IPS-20b (cell line): Measurements from ENCODE around the gene SNAP91.
A peak's percentile ranks its signal among the peaks of the same experiment; 100 is the strongest.
"Not testable (repeated sequence)": the region's sequence is repeated elsewhere in the genome, so short reads cannot be mapped to it uniquely, and the experiment has no call there.

Source experiments
- H3K27ac ChIP-seq: one replicate; pipeline ENCODE4 v1.5.1; 2013; ENCODE audit warnings: low read length
- H3K27me3 ChIP-seq: 2 replicates; pipeline ENCODE4 v1.6.1; 2013; ENCODE audit warnings: mild to moderate bottlenecking, low read length, inconsistent platforms; ENCODE audit not compliant: insufficient read depth
- H3K36me3 ChIP-seq: 2 replicates; pipeline ENCODE4 v1.6.1; 2013; ENCODE audit warnings: low read depth, mild to moderate bottlenecking, inconsistent platforms, low read length, moderate library complexity; ENCODE audit not compliant: insufficient read depth
- H3K4me1 ChIP-seq: 2 replicates; pipeline ENCODE4 v1.6.1; 2013; ENCODE audit warnings: mild to moderate bottlenecking, control low read depth, inconsistent platforms, low read length, moderate library complexity; ENCODE audit not compliant: insufficient read depth
- H3K4me3 ChIP-seq: 2 replicates; pipeline ENCODE4 v1.5.1; 2013; ENCODE audit warnings: mild to moderate bottlenecking, low read length, inconsistent platforms
- H3K9ac ChIP-seq: 2 replicates; pipeline ENCODE4 v1.6.1; 2013; ENCODE audit warnings: low read depth, mild to moderate bottlenecking, inconsistent platforms, low read length, moderate library complexity
- H3K9me3 ChIP-seq: 2 replicates; pipeline ENCODE4 v1.6.1; 2013; ENCODE audit warnings: mild to moderate bottlenecking, low read depth, low read length, inconsistent platforms; ENCODE audit not compliant: insufficient read depth

SNAP91 gene

GRCh38 chr6:83708970-83709747, at the start of gene SNAP91:
SNAP91 (minus strand) TSS chr6:83709101; CDS start chr6:83707927, 1,174 bp downstream.
- H3K9ac ChIP-seq: no peak within 1 kb of the TSS
- no peak within 1 kb of the TSS for H3K27ac ChIP-seq
- H3K9me3 ChIP-seq: no peaks in the 10 kb centered on the region
- peaks cover 3% of the 10 kb centered on the region; the same call in 1 of the 2 replicates for H3K4me1 ChIP-seq
- H3K36me3 ChIP-seq: no peaks in the 10 kb centered on the region
- peak within 1 kb of the TSS; percentile 83 for H3K4me3 ChIP-seq
- peaks cover 54% of the 10 kb centered on the region for H3K27me3 ChIP-seq

- Histone ChIP-seq H3K4me1 (no peaks in the 10 kb centered on the region), H3K4me3 (no peak overlapping the region), H3K9me3 (no peaks in the 10 kb centered on the region), H3K9ac (no peak overlapping the region), H3K27me3 (no peaks in the 10 kb centered on the region), H3K27ac (no peak overlapping the region), H3K36me3 (no peaks in the 10 kb centered on the region)
Measured at GRCh38 chr6:83758533-83758932, 49.6 kb upstream of the SNAP91 start.

- Histone ChIP-seq H3K27ac (no peak overlapping the region), H3K4me1 (no peaks in the 10 kb centered on the region), H3K9me3 (no peaks in the 10 kb centered on the region; the same call in 1 of the 2 replicates), H3K4me3 (no peak overlapping the region), H3K36me3 (no peaks in the 10 kb centered on the region), H3K27me3 (no peaks in the 10 kb centered on the region), H3K9ac (no peak overlapping the region)
Measured at GRCh38 chr6:83757021-83757420, 48.1 kb upstream of the SNAP91 start.

- no peak overlapping the region for H3K27ac ChIP-seq
- H3K4me1 ChIP-seq: no peaks in the 10 kb centered on the region
Measured at GRCh38 chr6:83756565-83756964, 47.7 kb upstream of the SNAP91 start.

GRCh38 chr6:83752375-83752774, 43.5 kb upstream of the SNAP91 start:
- H3K27me3 ChIP-seq, H3K27ac ChIP-seq, H3K4me3 ChIP-seq, H3K9ac ChIP-seq, H3K4me1 ChIP-seq, H3K36me3 ChIP-seq, H3K9me3 ChIP-seq: not testable (repeated sequence)

More at GRCh38 chr6:83756565-83756964, 47.7 kb upstream of the SNAP91 start:
- H3K4me3 ChIP-seq: no peak overlapping the region
- no peaks in the 10 kb centered on the region for H3K36me3 ChIP-seq
- no peak overlapping the region for H3K9ac ChIP-seq
- no peaks in the 10 kb centered on the region; the same call in 1 of the 2 replicates for H3K9me3 ChIP-seq
- H3K27me3 ChIP-seq: no peaks in the 10 kb centered on the region

GRCh38 chr6:83741089-83741488, 32.2 kb upstream of the SNAP91 start:
- no peak overlapping the region for H3K4me3 ChIP-seq
- H3K4me1 ChIP-seq: no peaks in the 10 kb centered on the region

GRCh38 chr6:83735461-83735860, 26.6 kb upstream of the SNAP91 start:
- no peaks in the 10 kb centered on the region for H3K9me3 ChIP-seq
- no peaks in the 10 kb centered on the region for H3K4me1 ChIP-seq
- H3K27ac ChIP-seq: no peak overlapping the region
- H3K27me3 ChIP-seq: no peaks in the 10 kb centered on the region
- H3K36me3 ChIP-seq: no peaks in the 10 kb centered on the region
- no peak overlapping the region for H3K9ac ChIP-seq
- no peak overlapping the region for H3K4me3 ChIP-seq

More at GRCh38 chr6:83741089-83741488, 32.2 kb upstream of the SNAP91 start:
- no peaks in the 10 kb centered on the region for H3K27me3 ChIP-seq
- no peak overlapping the region for H3K27ac ChIP-seq
- H3K36me3 ChIP-seq: no peaks in the 10 kb centered on the region
- no peaks in the 10 kb centered on the region for H3K9me3 ChIP-seq
- no peak overlapping the region for H3K9ac ChIP-seq

GRCh38 chr6:83729871-83730270, 21.0 kb upstream of the SNAP91 start:
- Histone ChIP-seq H3K9me3 (no peaks in the 10 kb centered on the region), H3K9ac (no peak overlapping the region), H3K36me3 (no peaks in the 10 kb centered on the region), H3K4me1 (no peaks in the 10 kb centered on the region), H3K4me3 (no peak overlapping the region), H3K27me3 (no peaks in the 10 kb centered on the region), H3K27ac (no peak overlapping the region)

- no peaks in the 10 kb centered on the region for H3K27me3 ChIP-seq
- H3K27ac ChIP-seq: no peak overlapping the region
Measured at GRCh38 chr6:83722876-83723275, 14.0 kb upstream of the SNAP91 start.

GRCh38 chr6:83717809-83718208, 8.9 kb upstream of the SNAP91 start:
- Histone ChIP-seq H3K36me3 (no peaks in the 10 kb centered on the region), H3K9ac (no peak overlapping the region), H3K4me3 (no peak overlapping the region), H3K9me3 (peaks cover 5% of the 10 kb centered on the region; the same call in 1 of the 2 replicates), H3K27ac (no peak overlapping the region), H3K27me3 (no peaks in the 10 kb centered on the region), H3K4me1 (no peaks in the 10 kb centered on the region)

More at GRCh38 chr6:83722876-83723275, 14.0 kb upstream of the SNAP91 start:
- Histone ChIP-seq H3K36me3 (no peaks in the 10 kb centered on the region), H3K9me3 (no peaks in the 10 kb centered on the region), H3K4me3 (no peak overlapping the region), H3K9ac (no peak overlapping the region), H3K4me1 (no peaks in the 10 kb centered on the region)

- peaks cover 37% of the 10 kb centered on the region for H3K27me3 ChIP-seq
- no peaks in the 10 kb centered on the region for H3K9me3 ChIP-seq
- no peak overlapping the region for H3K4me3 ChIP-seq
- no peak overlapping the region for H3K9ac ChIP-seq
- peaks cover 3% of the 10 kb centered on the region; the same call in 1 of the 2 replicates for H3K4me1 ChIP-seq
- no peaks in the 10 kb centered on the region for H3K36me3 ChIP-seq
- no peak overlapping the region for H3K27ac ChIP-seq
Measured at GRCh38 chr6:83711958-83712357, 3.1 kb upstream of the SNAP91 start.

- Histone ChIP-seq H3K27ac (no peak overlapping the region), H3K9ac (no peak overlapping the region), H3K4me3 (peak overlapping the region; percentile 83; the same call in 1 of the 2 replicates)
Measured at GRCh38 chr6:83709748-83710050, 798 bp upstream of the SNAP91 start.

More at GRCh38 chr6:83709748-83710050, 798 bp upstream of the SNAP91 start:
- H3K4me1 ChIP-seq: peaks cover 3% of the 10 kb centered on the region; the same call in 1 of the 2 replicates
- H3K9me3 ChIP-seq: no peaks in the 10 kb centered on the region
- no peaks in the 10 kb centered on the region for H3K36me3 ChIP-seq
- H3K27me3 ChIP-seq: peaks cover 54% of the 10 kb centered on the region
